ENCODE results near the gene APOL1.

GRCh38 chr22:36282328-36282831 lies 29.4 kb downstream of the APOL1 start:
- TF ChIP-seq, protein P1, sequence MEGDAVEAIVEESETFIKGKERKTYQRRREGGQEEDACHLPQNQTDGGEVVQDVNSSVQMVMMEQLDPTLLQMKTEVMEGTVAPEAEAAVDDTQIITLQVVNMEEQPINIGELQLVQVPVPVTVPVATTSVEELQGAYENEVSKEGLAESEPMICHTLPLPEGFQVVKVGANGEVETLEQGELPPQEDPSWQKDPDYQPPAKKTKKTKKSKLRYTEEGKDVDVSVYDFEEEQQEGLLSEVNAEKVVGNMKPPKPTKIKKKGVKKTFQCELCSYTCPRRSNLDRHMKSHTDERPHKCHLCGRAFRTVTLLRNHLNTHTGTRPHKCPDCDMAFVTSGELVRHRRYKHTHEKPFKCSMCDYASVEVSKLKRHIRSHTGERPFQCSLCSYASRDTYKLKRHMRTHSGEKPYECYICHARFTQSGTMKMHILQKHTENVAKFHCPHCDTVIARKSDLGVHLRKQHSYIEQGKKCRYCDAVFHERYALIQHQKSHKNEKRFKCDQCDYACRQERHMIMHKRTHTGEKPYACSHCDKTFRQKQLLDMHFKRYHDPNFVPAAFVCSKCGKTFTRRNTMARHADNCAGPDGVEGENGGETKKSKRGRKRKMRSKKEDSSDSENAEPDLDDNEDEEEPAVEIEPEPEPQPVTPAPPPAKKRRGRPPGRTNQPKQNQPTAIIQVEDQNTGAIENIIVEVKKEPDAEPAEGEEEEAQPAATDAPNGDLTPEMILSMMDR (IDR thresholded peaks at IDR 0.05 in 4 of 5, conservative IDR thresholded peaks at IDR 0.05 in 1 of 5) = no peak
- TF ChIP-seq POLR2A (IDR thresholded peaks at IDR 0.05) = no peak

All from gastrocnemius medialis (tissue), 4 donors.